GM19324 (cell line): Measurements from ENCODE around the gene P2RY8.
"Not testable (repeated sequence)": the region's sequence is repeated elsewhere in the genome, so short reads cannot be mapped to it uniquely, and the experiment has no call there.

Experiments
- ATAC-seq: cut with Tn5 transposase; IDR thresholded peaks from one replicate; pipeline ENCODE4 v1.9.1; 2021; ENCODE audit warnings: mild to moderate bottlenecking, moderate library complexity; ENCODE audit not compliant: unreplicated experiment, low FRiP score

P2RY8 gene

DNA sequence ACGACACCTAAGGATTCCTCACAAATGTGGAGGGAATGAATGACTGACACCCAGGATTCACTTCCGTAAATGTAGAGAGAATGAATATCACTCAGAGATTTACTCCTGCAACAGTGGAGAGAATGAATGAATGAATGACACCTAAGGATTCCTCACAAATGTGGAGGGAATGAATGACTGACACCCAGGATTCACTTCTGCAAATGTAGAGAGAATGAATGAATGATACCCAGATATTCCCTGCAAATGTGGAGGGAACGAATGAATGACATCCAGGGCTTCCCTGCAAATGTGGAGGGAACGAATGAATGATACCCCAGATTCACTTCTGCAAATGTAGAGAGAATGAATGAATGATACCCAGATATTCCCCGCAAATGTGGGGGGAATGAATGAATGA lies 47.6 kb downstream of the P2RY8 start:
- ATAC-seq, result not testable (repeated sequence)

DNA sequence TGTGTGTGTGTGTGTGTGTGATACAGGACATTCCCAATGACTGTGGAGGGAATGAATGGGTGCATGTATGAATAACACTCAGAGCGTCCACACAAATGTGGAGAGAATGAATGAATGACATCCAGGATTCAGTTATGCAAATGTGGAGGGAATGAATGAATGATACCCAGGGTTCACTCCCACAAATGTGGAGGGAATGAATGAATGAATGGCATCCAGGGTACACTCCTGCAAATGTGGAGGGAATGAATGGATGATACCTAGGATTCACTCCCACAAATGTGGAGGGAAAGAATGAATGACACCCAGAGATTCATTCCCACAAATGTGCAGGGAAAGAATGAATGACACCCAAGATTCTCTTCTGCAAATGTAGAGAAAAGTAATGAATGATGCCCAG lies 48.2 kb downstream of the P2RY8 start:
- no peak for ATAC-seq

DNA sequence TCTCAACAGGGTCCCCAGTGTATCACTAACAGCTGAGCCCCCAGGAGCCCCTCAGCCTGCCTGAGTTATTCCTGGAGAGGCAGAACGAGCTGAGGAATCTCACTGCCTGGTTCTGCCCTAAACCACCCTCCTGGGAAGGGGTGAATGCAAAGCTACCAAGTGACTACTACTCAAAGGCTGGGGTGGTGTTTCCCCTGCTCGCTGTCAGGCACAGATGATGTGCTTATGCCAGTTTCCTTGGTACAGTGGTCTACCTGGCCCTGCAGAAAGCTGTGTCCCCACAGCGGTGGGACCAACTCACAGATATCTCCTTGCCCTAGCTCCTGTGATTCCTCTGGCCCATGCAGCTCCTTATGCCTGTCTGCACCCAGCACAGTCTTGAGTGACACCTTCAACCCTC lies 48.8 kb downstream of the P2RY8 start:
- no peak for ATAC-seq

DNA sequence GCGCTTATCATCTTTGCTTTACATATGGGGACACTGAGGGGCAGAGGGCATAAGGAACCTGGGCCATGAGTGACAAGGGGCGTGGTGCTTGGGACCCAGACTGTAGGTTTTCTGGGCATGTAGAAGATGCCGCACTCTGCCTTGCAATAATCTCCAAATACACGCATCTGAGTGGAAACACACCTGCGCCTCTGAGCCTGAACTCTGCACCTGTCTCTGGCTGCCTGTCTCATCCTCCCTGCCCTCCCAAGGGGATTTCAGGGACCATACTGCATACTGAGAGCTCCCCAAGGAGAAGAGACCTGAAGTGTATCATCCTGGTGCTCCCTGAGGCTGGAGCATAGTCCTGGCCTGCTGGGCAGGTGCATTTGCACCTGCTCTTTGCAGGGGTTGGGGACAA lies 49.6 kb downstream of the P2RY8 start:
- ATAC-seq, result no peak

DNA sequence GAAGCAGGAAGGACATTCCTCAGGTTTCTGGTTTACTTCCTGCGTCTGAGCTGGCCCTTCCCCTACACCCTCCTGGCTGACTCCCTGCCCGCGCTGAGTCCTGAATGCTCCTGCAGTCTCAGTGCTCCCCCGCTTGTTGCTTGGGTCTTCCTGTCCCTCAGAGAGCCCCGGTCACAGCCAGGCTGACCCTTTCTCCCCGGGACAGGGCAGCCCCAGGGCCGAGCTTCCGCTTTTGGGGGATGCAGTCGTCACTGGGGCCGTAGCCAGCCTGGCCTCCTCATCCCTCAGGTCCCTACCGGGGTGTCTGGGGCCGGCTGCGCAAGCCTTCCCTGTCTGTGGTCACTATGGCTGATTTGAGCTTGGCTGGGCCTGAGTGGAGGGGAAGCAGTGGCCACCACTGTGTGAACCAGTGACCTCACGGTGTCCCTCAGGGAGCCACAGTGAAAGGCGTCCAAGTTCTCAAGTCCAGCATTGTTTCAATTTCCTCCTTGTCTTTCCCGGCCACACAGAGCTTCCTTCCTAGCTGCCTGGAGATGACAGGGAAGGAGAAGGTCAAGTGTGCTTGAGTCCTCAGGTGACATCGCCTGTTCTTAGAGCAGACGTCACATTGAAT lies 50.1 kb downstream of the P2RY8 start:
- ATAC-seq, result no peak

DNA sequence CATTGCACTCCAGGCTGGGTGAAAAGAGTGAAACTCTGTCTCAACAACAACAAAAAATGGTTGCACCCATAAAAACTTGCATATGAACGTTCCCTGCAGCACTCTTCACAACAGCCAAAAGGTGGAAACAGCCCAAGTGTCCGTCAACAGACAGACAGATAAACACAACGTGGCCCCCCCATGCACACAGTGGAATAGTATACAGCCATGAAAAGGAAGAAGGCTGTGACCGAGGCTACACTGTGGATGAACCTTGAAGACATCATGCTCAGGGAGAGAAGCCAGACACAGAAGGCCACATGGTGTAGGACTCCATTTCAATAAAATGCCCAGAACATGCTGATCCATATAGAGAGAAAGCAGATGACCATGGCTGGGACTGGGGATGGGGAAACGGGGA lies 50.8 kb downstream of the P2RY8 start:
- no peak for ATAC-seq

DNA sequence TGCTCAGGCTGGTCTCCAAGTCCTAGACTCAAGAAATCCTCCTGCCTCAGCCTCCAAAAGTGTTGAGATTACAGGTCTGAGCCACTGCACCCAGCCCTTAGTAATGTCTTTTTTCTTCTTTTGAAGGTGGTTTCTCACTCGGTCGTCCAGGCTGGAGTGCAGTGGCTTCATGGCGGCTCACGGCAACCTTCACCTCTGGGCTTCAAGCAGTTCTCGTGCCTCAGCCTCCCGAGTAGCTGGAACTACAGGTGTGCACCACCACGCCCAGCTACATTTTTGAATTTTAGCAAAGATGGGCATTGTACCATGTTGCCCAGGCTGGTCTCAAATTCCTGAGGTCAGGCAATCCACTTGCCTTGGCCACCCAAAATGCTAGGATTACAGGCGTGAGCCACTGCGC lies 52.0 kb downstream of the P2RY8 start:
- no peak for ATAC-seq

DNA sequence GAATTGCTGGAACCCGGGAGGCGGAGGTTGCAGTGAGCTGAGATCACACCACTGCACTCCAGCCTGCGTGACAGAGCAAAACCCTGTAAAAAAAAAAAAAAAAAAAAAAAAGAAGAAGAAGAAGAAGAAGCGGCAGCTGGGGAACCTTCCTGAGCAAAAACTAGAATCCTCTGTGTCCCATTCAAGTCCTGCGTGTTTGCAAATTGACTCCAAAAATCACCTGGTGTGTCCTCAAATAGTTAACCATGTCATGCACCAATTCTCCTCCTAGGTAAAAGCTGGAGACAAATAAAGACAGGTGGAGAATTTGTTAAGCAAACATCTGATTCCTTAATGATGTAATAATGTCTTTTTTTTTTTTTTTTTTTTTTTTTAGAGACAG lies 52.4 kb downstream of the P2RY8 start:
- ATAC-seq, result no peak

DNA sequence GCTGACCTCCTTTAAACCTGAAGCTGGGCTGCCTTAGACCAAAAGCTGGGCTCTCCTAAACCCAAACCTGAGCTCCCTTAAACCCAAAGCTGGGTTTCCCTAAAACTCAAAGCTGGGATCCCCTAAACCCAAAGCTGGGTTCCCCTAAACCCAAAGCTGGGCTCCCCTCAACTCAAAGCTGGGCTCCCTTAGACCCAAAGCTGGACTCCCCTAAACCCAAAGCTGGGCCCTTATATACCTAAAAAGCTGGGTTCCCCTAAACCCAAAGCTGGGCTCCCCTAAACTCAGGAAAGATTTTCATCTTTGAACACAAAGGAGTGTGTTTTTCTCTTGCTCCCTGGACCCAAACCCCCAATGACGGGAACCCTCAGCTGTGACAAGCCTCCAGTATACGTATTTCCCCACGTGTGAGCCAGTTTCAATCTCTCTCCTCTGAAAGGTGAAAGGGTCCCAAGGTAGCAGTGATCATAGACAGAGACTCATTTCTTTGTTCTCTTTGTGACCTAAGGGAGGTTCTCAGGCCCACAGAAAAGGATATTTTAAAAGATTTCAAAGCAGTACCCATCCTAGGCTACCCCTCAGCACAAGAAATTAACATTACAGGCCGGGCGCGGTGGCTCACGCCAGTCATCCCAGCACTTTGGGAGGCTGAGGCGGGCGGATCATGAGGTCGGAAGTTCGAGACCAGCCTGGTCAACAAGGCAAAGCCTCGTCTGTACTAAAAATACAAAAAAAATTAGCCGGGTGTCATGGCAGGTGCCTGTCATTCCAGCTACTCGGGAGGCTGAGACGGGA lies 52.9 kb downstream of the P2RY8 start:
- ATAC-seq, result peak; percentile 30

DNA sequence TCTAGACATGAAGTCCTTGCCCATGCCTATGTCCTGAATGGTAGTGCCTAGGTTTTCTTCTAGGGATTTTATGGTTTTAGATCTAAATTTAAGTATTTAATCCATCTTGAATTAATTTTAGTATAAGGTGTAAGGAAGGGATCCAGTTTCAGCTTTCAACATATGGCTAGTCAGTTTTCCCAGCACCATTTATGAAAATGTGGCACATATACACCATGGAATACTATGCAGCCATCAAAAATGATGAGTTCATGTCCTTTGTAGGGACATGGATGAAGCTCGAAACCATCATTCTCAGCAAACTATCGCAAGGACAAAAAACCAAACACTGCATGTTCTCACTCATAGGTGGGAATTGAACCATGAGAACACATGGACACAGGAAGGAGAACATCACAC lies 54.5 kb downstream of the P2RY8 start:
- ATAC-seq, result not testable (repeated sequence)

DNA sequence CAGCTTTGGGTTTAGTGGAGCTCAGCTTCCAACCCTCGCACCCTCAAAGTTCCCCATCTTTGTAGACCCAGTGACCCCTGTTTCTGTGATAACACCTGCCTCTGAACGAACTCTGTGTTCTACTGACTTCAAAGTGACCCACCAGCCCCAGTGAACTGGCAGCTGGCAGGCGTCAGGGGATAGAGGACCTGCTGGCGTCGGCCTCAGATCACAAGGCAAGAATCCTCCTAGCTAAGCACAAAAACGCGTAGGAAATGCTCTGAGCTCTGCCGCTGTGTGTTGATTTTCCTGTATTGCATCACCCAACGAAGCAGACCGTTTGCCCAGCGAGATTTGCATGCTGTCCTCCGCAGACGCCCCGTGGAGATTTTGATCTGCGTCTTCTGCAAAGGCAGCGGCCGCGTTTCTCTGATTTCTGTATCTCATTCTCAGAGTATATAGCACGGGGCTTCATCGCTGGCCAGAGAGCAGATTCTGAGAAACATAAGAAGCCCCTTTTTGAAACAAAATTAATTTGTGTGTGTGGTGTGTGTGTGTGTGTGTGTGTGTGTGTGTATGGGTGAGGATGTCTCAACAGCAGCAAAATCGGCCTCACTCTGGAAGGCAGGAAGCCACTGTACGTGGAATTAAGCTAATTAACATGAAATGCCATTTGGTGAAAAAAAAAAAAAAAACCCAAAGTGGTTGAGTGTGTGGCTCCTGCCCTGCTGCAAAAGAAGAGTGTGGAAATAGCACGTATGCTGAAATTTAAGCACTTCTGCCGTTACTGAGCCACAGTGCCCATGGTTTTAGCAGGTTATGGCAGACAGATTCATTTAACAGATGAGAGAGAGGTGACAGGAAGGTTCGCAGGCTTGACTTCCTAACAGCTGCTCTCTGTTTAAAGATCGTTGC lies 55.1 kb downstream of the P2RY8 start:
- peak; percentile 61 for ATAC-seq

DNA sequence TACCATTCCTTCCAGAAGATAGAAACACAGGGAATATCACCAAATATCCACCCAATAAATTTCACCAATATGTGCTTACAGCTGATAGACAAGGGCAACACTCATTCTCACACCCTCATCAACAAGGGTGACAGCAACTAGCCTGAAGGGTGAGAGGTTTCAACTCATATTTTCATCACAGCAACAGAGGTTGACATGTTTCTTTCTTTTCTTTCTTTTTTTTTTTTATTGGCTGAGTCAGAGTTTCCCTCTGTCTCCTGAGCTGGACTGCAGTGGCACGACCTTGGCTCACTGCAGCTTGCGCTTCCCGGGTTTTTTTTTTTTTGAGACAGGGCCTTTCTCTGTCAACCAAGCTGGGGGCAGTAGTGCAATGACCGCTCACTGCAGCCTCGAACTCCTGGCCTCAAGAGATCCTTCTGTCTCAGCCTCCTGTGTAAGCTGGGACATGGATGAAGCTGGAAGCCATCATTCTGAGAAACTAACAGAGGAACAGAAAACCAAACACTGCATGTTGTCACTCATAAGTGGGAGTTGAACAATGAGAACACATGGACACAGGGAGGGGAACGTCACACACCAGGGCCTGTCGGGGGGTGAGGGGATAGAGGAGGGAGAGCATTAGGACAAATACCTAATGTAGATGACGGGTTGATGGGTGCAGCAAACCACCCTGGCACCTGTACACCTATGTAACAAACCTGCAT lies 56.8 kb downstream of the P2RY8 start:
- ATAC-seq, result no peak

DNA sequence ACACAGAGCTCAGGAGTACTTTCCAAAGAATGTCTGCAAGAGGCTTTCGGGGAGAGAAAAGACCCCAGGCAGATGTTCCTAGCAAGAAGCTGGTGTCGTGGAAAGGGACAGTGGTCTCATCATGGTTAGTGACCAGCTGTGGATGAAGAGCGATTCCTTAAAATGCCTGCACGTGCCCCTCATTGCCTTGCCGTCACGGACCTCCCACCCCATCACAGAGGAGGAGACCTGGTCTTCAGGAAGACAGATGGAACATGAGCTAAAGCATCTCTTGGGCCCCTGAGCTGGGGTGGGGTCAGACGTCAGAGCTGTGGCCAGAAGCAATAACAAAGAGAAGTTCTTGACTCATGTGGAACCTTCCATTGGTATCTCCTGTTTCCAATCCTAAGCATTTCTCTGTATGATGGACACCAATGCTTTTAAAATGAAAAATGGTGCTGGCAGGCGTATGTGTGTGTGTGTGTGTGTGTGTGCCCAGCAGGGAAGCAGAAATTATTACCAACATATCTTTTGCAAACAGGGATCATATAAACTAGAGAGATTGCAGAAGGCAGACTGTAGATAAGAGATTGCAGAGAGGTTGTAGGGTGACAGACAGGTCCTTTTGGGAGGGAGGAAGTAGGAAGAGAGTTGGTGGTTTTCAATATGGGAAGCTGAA lies 59.1 kb downstream of the P2RY8 start:
- ATAC-seq, result no peak

DNA sequence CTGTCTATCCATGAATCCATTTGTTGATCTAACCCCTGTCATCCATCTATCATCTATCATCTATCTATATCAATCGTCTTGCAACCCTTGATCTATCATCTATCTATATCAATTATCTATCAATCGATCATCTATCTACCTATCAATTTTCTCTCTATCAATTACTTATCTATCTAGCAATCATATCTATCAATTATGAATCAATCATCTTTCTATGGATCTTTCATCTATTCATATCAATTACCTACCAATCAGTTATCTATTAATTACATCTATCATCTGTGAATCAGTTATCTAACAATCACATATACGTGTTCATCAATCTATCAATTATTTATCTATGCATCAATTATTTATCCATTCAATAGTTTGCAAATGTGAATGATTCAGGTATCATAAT lies 59.8 kb downstream of the P2RY8 start:
- no peak for ATAC-seq

DNA sequence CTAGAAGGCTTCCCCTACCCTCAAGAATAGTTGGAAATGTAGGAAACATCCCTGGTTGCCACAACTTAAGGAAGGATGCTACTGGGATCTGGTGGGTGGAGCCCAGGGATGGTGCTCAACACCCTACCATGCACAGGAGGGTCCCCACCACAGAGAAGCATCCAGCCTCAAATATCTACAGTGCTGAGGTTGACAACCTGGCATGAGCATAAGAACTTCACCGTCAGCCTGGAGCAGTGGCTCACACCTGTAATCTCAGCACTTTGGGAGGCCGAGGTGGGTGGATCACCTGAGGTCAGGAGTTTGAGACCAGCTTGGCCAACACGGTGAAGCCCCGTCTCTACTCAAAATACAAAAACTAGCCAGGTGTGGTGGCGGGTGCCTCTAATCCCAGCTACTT lies 60.3 kb downstream of the P2RY8 start:
- ATAC-seq, result no peak

DNA sequence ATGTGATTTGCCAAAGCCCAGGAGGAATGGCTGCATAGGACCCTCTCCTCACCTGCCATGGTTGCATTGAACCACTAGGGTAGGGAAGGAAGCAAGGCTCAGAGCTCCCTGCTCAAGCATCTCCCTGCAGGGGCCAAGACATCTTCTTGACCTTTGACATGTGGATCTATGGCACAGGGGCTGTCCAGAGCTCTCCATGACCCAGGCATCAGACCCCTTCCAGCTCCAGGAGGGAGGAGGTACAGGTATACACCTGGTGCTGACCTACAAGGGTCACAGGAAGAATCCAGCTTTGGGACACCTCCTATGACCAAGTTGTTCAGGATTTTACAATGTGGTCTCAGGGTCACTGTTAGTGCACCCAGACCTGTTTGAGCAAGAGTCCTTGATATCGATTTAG lies 61.1 kb downstream of the P2RY8 start:
- no peak for ATAC-seq

DNA sequence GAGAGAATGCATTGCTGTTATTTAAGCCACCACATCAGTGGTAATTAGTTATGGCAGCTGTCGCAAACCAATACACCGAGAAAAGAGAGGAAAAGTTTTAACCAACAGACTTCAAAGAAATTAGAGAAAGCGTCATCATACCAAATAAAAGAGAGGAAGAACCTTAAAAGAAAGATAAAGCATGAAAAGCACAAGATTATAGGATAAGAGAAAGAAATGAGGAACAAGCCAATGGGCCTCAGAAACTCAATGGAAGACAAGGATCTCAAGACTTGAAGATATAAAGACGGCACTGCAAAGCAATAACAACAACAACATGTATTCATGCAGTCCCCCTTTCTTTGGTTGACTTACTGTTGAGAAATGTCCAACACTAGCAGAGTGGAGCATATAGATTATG lies 61.5 kb downstream of the P2RY8 start:
- no peak for ATAC-seq

DNA sequence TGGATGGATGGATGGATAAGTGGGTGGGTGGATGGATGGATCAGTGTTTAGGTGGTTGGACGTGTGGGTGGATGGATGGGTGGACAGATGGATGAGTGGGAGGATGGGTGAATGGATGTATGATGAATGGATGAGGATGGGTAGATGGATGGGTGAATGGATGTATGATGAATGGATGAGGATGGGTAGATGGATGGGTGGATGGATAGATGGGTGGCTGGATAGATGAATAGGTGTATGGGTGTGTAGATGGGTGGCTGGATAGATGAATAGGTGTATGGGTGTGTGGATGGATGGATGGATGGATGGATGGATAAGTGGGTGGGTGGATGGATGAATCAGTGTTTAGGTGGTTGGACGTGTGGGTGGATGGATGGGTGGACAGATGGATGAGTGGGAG lies 62.4 kb downstream of the P2RY8 start:
- not testable (repeated sequence) for ATAC-seq

DNA sequence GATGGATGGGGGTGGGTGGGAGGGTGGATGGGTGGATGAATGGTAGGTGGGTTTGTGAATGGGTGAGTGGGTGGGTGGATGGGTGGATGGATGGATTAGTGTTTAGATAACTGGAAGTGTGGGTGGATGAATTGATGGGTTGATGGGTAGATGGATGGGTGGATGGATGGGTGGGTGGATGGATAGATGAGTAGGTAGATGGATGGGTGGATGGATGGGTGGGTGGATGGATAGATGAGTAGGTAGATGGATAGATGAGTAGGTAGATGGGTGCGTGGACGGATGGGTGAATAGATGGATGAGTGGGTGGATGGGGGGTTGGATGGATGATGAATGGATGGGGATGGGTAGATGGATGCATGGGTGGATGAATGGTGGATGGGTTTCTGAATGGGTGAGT lies 64.0 kb downstream of the P2RY8 start:
- no peak for ATAC-seq

DNA sequence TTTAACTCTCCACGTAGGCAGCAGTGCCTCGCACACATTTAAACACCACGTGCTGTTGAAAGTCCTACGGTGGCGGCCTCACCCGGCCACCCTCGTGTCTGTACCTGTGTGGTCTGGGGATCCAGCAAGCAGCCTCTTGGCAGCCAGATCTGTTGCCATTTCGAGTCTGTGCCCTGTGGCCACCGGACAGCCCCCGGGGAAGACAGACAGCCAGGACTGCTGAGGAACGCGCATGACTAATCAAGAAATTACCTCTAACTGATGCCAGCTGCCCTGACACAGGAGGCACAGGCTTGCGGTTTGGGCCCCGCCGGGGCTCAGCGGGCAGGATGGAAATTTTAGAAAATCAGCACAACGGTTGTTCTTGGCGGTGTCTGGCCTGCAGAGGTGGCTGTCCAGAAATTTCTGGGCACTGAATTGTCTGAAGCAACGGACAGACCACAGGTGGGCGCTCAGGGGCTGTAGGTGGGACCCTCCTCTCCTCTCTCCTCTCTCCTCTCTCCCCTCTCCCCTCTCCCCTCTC lies 68.7 kb downstream of the P2RY8 start:
- peak; percentile 63 for ATAC-seq
